ENCODE measurements around the gene TBC1D1. TPM values are rescaled to one million over a fixed set of nuclear protein-coding genes. Genes with fewer than 3 reads are reported as not detected.

Gene TBC1D1
- total RNA-seq, 2 donors from 2014 or later: 55.3 to 77.4 TPM

GRCh38 chr4:38089961-38090360, 199.1 kb downstream of the TBC1D1 start:
- intact Hi-C loops (cut with DNase I): no loop called here
- TF ChIP-seq CTCF (IDR thresholded peaks at IDR 0.05): no peak
- no peak for DNase-seq
- H3K27ac ChIP-seq: no peak overlapping the region
- H3K4me3 ChIP-seq: no peak overlapping the region
- H3K4me1 ChIP-seq: no peaks in the 10 kb centered on the region
- H3K36me3 ChIP-seq: no peaks in the 10 kb centered on the region
- no peaks in the 10 kb centered on the region for H3K9me3 ChIP-seq
- H3K9ac ChIP-seq (ENCODE audit: low read depth in 2 of 2, low read length in 2 of 2): no peak overlapping the region
- no peaks in the 10 kb centered on the region for H3K27me3 ChIP-seq

GRCh38 chr4:38090455-38091246, 199.8 kb downstream of the TBC1D1 start:
- H3K36me3 ChIP-seq: no peaks in the 10 kb centered on the region
- H3K9me3 ChIP-seq: no peaks in the 10 kb centered on the region
- no peak overlapping the region for H3K27ac ChIP-seq
- no peaks in the 10 kb centered on the region for H3K4me1 ChIP-seq
- intact Hi-C loops (cut with DNase I): no loop called here
- no peak for TF ChIP-seq CTCF (IDR thresholded peaks at IDR 0.05)
- H3K27me3 ChIP-seq: no peaks in the 10 kb centered on the region
- no peak overlapping the region for H3K9ac ChIP-seq (ENCODE audit: low read depth in 2 of 2, low read length in 2 of 2)
- H3K4me3 ChIP-seq: no peak overlapping the region
- no peak for DNase-seq

- Histone ChIP-seq H3K27me3 (no peaks in the 10 kb centered on the region), H3K9ac (ENCODE audit: low read depth in 2 of 2, low read length in 2 of 2) (no peak overlapping the region), H3K4me3 (no peak overlapping the region), H3K27ac (no peak overlapping the region), H3K4me1 (no peaks in the 10 kb centered on the region), H3K9me3 (no peaks in the 10 kb centered on the region), H3K36me3 (no peaks in the 10 kb centered on the region)
- no peak for DNase-seq
- TF ChIP-seq CTCF (IDR thresholded peaks at IDR 0.05): no peak
- intact Hi-C loops (cut with DNase I): no loop called here
These were observed 200.8 kb downstream of the TBC1D1 start for GRCh38 chr4:38091636-38092035.

- TF ChIP-seq CTCF (IDR thresholded peaks at IDR 0.05): no peak
- H3K4me1 ChIP-seq: no peaks in the 10 kb centered on the region
These were observed 201.8 kb downstream of the TBC1D1 start for GRCh38 chr4:38092701-38093100.

GRCh38 chr4:38094419-38094818, 203.5 kb downstream of the TBC1D1 start:
- DNase-seq: no peak
- Histone ChIP-seq H3K27me3 (no peaks in the 10 kb centered on the region), H3K9me3 (no peaks in the 10 kb centered on the region), H3K36me3 (no peaks in the 10 kb centered on the region), H3K4me1 (no peaks in the 10 kb centered on the region), H3K9ac (ENCODE audit: low read depth in 2 of 2, low read length in 2 of 2) (no peak overlapping the region), H3K27ac (no peak overlapping the region), H3K4me3 (no peak overlapping the region)
- intact Hi-C loops (cut with DNase I): no loop called here
- no peak for TF ChIP-seq CTCF (IDR thresholded peaks at IDR 0.05)

More at GRCh38 chr4:38092701-38093100, 201.8 kb downstream of the TBC1D1 start:
- H3K36me3 ChIP-seq: no peaks in the 10 kb centered on the region
- no peak overlapping the region for H3K27ac ChIP-seq
- H3K9ac ChIP-seq (ENCODE audit: low read depth in 2 of 2, low read length in 2 of 2): no peak overlapping the region
- DNase-seq: no peak
- no peaks in the 10 kb centered on the region for H3K27me3 ChIP-seq
- H3K9me3 ChIP-seq: no peaks in the 10 kb centered on the region
- intact Hi-C loops (cut with DNase I): no loop called here
- H3K4me3 ChIP-seq: no peak overlapping the region
